MM.1S (cell line): Measurements from ENCODE around the gene F7.

Source experiments
- DNase-seq: peaks from one replicate; pipeline ENCODE4 v3.0.0-alpha.2; 2015
- H2AFZ ChIP-seq: fragments of 300-600 bp; sonication (generic); 2 replicates; pipeline ENCODE4 v1.6.0; 2016; ENCODE audit warnings: antibody characterized with exemption, low read length
- H3F3A ChIP-seq: fragments of 300-600 bp; sonication (generic); 2 replicates; pipeline ENCODE4 v1.6.1; 2016; ENCODE audit warnings: mild to moderate bottlenecking, antibody characterized with exemption, low read length, moderate library complexity, mixed read lengths; ENCODE audit not compliant: insufficient read depth
- H3K27ac ChIP-seq: fragments of 300-600 bp; sonication (generic); 2 replicates; pipeline ENCODE4 v1.5.1; 2016; ENCODE audit warnings: mild to moderate bottlenecking, low read length
- H3K27me3 ChIP-seq: fragments of 300-600 bp; sonication (generic); replicated peaks from 2 replicates; pipeline ENCODE4 v1.6.0; 2016; ENCODE audit warnings: low read length; ENCODE audit not compliant: insufficient read depth
- H3K36me3 ChIP-seq: fragments of 300-600 bp; sonication (generic); replicated peaks from 2 replicates; pipeline ENCODE4 v1.6.1; 2016; ENCODE audit warnings: mild to moderate bottlenecking, low read length, mixed read lengths; ENCODE audit not compliant: insufficient read depth
- H3K4me1 ChIP-seq: fragments of 300-600 bp; sonication (generic); 2 replicates; pipeline ENCODE4 v1.6.1; 2016; ENCODE audit warnings: low read length, mixed read lengths
- H3K4me2 ChIP-seq: fragments of 300-600 bp; sonication (generic); 2 replicates; pipeline ENCODE4 v1.6.0; 2016; ENCODE audit warnings: low read depth, low read length
- H3K4me3 ChIP-seq: fragments of 300-600 bp; sonication (generic); 2 replicates; pipeline ENCODE4 v1.5.1; 2016; ENCODE audit warnings: low read length, mixed read lengths
- H3K79me2 ChIP-seq: fragments of 300-600 bp; sonication (generic); 2 replicates; pipeline ENCODE4 v1.6.1; 2016; ENCODE audit warnings: mixed run types, low read length, mixed read lengths
- H3K9ac ChIP-seq: fragments of 300-600 bp; sonication (generic); 2 replicates; pipeline ENCODE4 v1.6.1; 2016; ENCODE audit warnings: low read length, mixed read lengths
- H3K9me2 ChIP-seq: fragments of 300-600 bp; sonication (generic); replicated peaks from 2 replicates; pipeline ENCODE4 v1.6.1; 2016; ENCODE audit warnings: mild to moderate bottlenecking, low read length, mixed read lengths; ENCODE audit not compliant: insufficient read depth
- H3K9me3 ChIP-seq: fragments of 300-600 bp; sonication (generic); replicated peaks from 2 replicates; pipeline ENCODE4 v1.6.1; 2016; ENCODE audit warnings: mild to moderate bottlenecking, low read length, mixed read lengths; ENCODE audit not compliant: insufficient read depth
- H4K20me1 ChIP-seq: fragments of 300-600 bp; sonication (generic); 2 replicates; pipeline ENCODE4 v1.6.1; 2016; ENCODE audit warnings: mild to moderate bottlenecking, low read length, moderate library complexity, mixed read lengths; ENCODE audit not compliant: insufficient read depth
- EZH2 ChIP-seq: fragments of 300-600 bp; sonication (generic); optimal IDR thresholded peaks from 2 replicates; pipeline ENCODE3; 2017; ENCODE audit warnings: low read depth, mild to moderate bottlenecking, antibody characterized with exemption, low read length, mixed read lengths
- EZH2phosphoT487 ChIP-seq: fragments of 300-600 bp; sonication (generic); IDR thresholded peaks from 2 replicates; pipeline ENCODE4 v1.6.1; 2018; ENCODE audit warnings: antibody characterized with exemption, low read length
- TF ChIP-seq, protein P1 (sequence below): fragments of 300-600 bp; sonication (generic); IDR thresholded peaks from 2 replicates; pipeline ENCODE4 v1.5.1; 2016; ENCODE audit warnings: antibody characterized with exemption, low read length, mixed read lengths

F7 gene

DNA sequence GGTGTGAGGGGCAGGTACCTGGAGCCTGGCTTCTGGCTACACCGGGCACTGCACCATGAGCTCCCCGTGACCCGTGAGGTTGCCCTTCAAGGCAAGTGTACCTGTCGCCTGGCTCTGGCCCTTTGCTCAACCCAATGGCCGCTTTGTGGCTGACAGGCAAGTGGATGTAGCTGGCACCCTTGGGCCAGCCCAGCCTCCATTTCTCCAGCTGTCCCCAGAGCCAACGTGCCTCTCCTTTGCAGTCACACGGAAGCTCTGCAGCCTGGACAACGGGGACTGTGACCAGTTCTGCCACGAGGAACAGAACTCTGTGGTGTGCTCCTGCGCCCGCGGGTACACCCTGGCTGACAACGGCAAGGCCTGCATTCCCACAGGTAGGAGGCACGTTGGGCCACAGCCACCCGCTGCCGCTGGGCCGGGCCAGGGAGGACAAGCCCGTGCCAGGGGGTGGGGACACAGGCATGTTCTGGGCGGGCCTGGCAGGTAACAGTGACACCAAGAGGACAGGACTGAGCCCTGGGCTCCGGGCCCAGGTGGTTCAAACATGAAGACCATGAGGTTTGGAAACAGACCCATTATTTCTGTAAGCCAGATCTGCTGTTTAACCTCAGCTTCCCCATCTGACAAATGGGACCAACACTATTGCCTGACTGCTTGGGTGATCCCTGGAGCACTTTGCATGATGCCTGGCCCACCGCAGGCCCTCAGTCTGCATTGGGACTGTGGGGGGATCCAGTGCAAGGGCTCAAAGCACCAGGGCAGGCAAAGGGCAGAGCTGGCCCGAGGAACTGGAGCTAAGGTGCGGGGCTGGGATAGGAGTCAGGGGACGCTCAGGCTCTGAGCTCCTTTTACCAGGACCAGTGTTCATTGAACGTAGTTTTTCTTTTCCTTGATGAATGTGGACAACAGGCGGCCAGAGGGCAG lies 35.3 kb downstream of the F7 start:
- no peaks in the 10 kb centered on the region for H3K79me2 ChIP-seq
- H3K4me1 ChIP-seq, result no peaks in the 10 kb centered on the region
- H3K4me2 ChIP-seq, result no peak overlapping the region
- TF ChIP-seq EZH2phosphoT487, result no peak
- TF ChIP-seq EZH2, result no peak
- TF ChIP-seq, protein P1, sequence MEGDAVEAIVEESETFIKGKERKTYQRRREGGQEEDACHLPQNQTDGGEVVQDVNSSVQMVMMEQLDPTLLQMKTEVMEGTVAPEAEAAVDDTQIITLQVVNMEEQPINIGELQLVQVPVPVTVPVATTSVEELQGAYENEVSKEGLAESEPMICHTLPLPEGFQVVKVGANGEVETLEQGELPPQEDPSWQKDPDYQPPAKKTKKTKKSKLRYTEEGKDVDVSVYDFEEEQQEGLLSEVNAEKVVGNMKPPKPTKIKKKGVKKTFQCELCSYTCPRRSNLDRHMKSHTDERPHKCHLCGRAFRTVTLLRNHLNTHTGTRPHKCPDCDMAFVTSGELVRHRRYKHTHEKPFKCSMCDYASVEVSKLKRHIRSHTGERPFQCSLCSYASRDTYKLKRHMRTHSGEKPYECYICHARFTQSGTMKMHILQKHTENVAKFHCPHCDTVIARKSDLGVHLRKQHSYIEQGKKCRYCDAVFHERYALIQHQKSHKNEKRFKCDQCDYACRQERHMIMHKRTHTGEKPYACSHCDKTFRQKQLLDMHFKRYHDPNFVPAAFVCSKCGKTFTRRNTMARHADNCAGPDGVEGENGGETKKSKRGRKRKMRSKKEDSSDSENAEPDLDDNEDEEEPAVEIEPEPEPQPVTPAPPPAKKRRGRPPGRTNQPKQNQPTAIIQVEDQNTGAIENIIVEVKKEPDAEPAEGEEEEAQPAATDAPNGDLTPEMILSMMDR, result no peak
- no peaks in the 10 kb centered on the region for H4K20me1 ChIP-seq
- peaks cover 70% of the 10 kb centered on the region for H3K27me3 ChIP-seq
- H3K9me2 ChIP-seq, result no peaks in the 10 kb centered on the region
- no peaks in the 10 kb centered on the region for H3K9me3 ChIP-seq
- DNase-seq, result no peak
- H3F3A ChIP-seq, result no peaks in the 10 kb centered on the region
- H3K9ac ChIP-seq, result no peak overlapping the region
- H3K4me3 ChIP-seq, result no peak overlapping the region
- no peak overlapping the region for H3K27ac ChIP-seq
- H2AFZ ChIP-seq, result no peak overlapping the region
- no peaks in the 10 kb centered on the region for H3K36me3 ChIP-seq

DNA sequence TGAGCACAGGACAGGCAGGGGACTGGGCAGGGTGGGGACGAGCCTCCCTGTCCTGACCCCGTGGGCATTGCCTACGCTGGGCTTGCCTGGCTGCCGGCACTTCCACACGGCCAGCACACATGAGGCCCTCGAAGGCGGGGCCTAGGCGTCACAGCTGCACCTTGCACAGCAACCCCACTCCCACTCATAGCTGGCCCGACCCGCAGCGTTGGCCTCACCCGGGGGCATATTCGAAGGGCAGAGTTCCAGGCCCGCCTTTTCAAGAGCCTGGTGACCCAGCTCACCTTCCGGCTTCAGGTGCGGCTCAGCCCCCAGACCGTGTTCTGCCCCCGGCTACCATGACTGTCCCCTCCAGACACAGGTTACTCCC lies 36.0 kb downstream of the F7 start:
- H2AFZ ChIP-seq, result no peak overlapping the region
- peaks cover 72% of the 10 kb centered on the region for H3K27me3 ChIP-seq
- TF ChIP-seq EZH2, result no peak
- TF ChIP-seq, protein P1, result no peak
- TF ChIP-seq EZH2phosphoT487, result no peak
- H3K4me3 ChIP-seq, result no peak overlapping the region
- H3K79me2 ChIP-seq, result no peaks in the 10 kb centered on the region
- H3K4me1 ChIP-seq, result 0 out of 2 replicates have a peak, but pooled peaks cover 4% of the 10 kb centered on the region
- H3K9me2 ChIP-seq, result no peaks in the 10 kb centered on the region
- no peak overlapping the region for H3K27ac ChIP-seq
- no peaks in the 10 kb centered on the region for H3K9me3 ChIP-seq
- H3K9ac ChIP-seq, result no peak overlapping the region
- H3F3A ChIP-seq, result no peaks in the 10 kb centered on the region
- H3K36me3 ChIP-seq, result no peaks in the 10 kb centered on the region
- no peak for DNase-seq
- no peaks in the 10 kb centered on the region for H4K20me1 ChIP-seq
- H3K4me2 ChIP-seq, result no peak overlapping the region

DNA sequence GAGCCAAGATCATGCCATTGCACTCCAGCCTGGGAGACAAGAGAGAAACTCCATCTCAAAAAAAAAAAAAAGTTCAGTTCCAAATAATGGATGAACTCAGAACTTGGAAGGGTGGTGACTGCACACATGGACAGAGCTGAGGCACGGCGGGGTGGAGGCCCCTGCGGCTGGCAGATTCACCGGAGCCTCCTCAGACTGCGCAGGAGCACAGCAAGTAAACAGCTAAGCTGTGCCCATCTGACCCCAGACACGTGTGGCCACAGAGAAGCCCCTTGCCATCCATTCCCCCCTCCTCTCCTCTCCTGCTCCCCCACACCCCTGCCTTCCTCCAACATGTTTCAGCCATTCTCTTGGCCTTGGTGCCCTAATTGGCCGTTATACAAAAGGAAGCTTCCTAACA lies 37.3 kb downstream of the F7 start:
- H3F3A ChIP-seq, result no peaks in the 10 kb centered on the region
- H4K20me1 ChIP-seq, result no peaks in the 10 kb centered on the region
- no peak for DNase-seq
- no peak overlapping the region for H3K4me2 ChIP-seq
- no peak overlapping the region for H3K9ac ChIP-seq
- H3K9me2 ChIP-seq, result no peaks in the 10 kb centered on the region
- H2AFZ ChIP-seq, result no peak overlapping the region
- no peaks in the 10 kb centered on the region for H3K79me2 ChIP-seq
- H3K4me3 ChIP-seq, result no peak overlapping the region
- TF ChIP-seq EZH2phosphoT487 (no peak), EZH2 (no peak)
- TF ChIP-seq, protein P1, result no peak
- no peaks in the 10 kb centered on the region for H3K36me3 ChIP-seq
- 0 out of 2 replicates have a peak, but pooled peaks cover 4% of the 10 kb centered on the region for H3K4me1 ChIP-seq
- H3K27me3 ChIP-seq, result peaks cover 75% of the 10 kb centered on the region
- H3K9me3 ChIP-seq, result no peaks in the 10 kb centered on the region
- no peak overlapping the region for H3K27ac ChIP-seq
